Left forelimb (tissue), 1 donor: ENCODE data around the gene AMDHD2.
"Not testable (repeated sequence)": the region's sequence is repeated elsewhere in the genome, so short reads cannot be mapped to it uniquely, and the experiment has no call there.

Experiments
- DNase-seq: peaks from one replicate; pipeline ENCODE4 v3.0.0-alpha.2; 2018; ENCODE audit warnings: low spot score

The AMDHD2 gene

DNA sequence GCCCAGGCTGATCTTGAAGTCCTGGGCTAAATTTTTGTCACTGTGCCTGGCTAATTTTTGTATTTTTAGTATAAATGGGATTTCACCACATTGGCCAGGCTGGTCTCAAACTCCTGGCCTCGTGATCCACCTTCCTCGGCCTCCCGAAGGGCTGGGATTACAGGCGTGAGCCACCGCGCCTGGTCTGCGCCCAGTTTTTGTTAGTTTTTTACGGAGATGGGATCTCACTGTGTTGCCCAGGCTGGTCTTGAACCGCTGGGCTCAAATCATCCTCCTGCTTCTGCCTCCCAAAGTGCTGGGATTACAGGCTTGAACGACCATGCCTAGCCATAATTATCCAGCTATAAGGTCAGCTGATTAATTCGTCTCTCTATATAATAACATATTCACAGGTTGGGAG is 13.7 kb downstream of the AMDHD2 start:
- DNase-seq, result no peak

DNA sequence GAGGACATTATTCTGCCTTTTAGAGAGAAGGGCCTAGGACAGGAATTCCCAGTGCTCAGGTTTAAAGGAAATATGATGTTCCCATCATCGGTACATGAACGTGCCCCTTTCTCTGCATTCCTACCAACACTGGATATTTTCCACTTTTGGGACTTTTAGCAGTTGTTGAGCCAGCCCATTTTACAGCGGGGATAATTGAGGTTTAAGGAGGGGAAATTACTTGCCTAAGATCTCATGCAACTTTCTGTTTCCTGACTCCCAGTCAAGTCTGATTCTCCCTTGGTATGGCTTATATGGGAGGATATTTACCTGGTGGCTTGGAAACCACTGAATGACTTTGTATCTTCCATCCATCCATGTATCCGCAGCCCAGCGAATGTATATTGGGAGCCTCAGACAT is 14.2 kb downstream of the AMDHD2 start:
- DNase-seq, result not testable (repeated sequence)

DNA sequence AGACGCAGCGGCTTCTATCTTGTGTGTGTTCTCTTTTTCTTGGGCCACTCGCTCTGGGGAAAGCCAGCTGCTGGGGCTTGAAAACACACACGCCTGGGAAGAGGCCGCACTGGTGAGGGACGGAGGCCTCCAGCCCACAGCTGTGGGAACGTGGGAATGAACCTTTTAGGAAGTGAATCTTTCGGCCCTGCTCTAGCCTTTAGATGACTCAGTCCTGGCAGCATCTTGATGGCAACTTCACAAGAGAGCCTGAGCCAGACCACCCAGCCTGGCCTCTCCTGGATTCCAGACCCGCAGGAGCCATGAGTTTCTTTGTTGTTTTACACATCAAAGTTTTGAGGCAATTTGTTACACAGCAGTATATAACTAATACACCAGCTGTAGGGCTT is 15.4 kb downstream of the AMDHD2 start:
- no peak for DNase-seq

DNA sequence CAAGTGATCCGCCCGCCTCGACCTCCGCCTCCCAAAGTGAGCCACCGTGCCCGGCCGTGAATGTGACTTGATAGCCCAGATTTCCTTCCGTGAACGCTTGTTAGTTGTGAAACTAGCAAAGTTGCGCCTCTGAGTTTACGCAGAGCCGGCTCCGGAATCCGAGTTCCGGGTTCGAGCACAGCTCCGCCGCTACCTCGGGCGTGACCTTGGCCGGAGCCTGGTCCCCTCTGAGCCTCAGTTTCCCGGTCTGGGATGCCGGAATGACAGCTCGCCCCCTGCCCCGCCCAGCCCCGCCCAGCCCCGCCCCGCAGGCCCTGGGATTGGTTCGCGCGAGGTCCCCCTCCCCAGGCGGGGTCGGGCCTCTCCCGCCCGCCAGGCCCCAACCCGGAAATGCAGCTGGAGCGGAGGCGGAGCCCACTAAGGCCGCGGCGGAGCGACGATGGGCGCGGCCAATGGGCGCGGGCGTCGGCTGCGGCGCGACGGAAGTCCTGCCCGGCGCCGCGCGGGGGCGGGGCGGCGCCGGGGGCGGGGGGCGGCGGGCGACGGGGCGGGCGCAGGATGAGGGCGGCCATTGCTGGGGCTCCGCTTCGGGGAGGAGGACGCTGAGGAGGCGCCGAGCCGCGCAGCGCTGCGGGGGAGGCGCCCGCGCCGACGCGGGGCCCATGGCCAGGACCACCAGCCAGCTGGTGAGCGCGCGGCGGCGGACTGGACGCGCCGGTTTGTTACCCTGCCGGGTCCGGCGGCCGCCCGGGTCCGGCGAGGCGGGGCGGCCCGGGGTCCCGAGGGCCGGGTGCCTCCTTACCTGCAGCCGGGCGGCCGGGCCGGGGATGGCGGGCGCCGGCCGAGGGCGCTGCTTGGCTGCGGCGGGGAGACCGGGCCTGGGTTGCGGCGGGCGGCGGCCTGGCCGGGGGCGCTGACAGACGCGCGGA is 17.5 kb downstream of the AMDHD2 start, which contains the start of gene PDPK1:
Gene PDPK1, plus strand, starts transcription at position 571 of the 929 bp plus-strand sequence. Its CDS starts 92 bp downstream, at position 663.
- DNase-seq, result peak; percentile 96

- DNase-seq, result not testable (repeated sequence)
These were observed 19.1 kb downstream of the AMDHD2 start for GRCh38 chr16:2539192-2539844.

GRCh38 chr16:2539845-2540458 is 19.8 kb downstream of the AMDHD2 start:
- not testable (repeated sequence) for DNase-seq

DNA sequence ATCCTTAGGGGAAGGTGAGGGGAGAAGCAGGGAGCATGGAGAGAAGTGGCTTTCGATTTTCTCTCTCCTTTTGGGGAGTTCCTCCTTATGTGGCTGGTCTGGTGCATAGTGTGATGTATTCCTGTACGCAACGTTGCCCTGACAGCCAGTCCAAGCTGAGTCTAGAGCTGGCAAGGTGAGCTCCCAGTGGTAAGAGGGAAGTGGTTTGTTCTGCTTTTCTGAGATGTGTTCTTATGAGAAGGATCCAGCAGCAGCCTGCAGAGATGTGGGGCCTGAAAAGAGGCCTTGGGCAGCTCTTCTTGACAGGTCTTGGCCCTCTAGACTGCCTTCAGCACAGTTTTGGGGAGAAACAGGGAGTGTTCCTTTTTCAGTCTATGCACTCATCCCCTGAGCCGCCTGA is 20.7 kb downstream of the AMDHD2 start:
- not testable (repeated sequence) for DNase-seq

- DNase-seq, result not testable (repeated sequence)
These were observed 21.2 kb downstream of the AMDHD2 start for GRCh38 chr16:2541409-2541808.

- not testable (repeated sequence) for DNase-seq
These were observed 23.6 kb downstream of the AMDHD2 start for GRCh38 chr16:2543771-2544170.

DNA sequence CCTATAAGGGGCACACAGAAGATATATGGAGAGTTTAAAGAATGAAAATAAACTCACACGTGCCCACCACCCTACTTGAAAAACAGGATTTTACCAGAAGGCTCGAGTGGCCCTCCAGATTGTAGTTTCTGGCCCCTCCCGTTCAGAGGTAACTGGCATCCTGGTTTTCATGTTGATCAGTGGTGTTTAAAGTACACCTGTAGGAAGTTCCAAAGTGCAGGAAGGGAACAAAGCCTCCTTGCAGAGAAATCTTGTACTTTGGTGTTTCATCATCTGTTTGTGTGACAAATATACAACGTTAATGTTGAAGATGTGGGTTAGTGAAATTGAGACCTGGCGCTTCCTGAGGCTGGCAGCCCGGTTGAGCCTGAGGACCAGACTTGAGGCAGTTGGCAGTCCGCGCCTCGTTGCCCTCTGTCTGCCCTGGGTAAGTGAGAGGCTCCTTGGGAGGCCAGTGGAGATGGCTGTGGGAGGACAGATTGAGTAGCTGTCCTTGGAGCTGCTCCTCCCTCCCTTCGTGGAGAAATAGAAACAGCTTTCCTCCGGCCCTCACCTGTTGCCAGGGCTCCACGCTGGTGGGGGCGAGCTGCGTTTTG is 30.2 kb downstream of the AMDHD2 start:
- not testable (repeated sequence) for DNase-seq

DNA sequence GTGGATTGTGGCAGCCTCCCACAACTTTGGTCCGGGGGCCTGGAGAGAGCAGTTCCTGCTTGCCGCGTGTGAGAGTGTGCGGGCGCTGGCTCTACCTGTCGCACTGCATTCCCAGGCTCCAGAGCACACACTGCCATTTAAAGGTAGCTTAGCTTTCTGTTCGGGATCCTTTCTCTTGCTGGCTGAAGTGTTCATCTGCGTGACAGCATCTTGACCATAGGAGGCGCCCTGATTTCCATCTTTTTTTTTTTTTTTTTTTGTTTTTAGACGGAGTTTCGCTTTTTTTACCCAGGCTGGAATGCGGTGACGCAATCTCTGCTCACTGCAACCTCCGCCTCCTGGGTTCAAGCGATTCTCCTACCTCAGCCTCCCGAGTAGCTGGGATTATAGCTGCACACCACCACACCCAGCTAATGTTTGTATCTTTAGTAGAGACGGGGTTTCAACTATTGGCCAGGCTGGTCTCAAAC is 31.3 kb downstream of the AMDHD2 start:
- DNase-seq, result not testable (repeated sequence)

- DNase-seq, result not testable (repeated sequence)
These were observed 34.7 kb downstream of the AMDHD2 start for GRCh38 chr16:2554709-2555425.

- not testable (repeated sequence) for DNase-seq
These were observed 37.0 kb downstream of the AMDHD2 start for GRCh38 chr16:2557150-2557549.

DNA sequence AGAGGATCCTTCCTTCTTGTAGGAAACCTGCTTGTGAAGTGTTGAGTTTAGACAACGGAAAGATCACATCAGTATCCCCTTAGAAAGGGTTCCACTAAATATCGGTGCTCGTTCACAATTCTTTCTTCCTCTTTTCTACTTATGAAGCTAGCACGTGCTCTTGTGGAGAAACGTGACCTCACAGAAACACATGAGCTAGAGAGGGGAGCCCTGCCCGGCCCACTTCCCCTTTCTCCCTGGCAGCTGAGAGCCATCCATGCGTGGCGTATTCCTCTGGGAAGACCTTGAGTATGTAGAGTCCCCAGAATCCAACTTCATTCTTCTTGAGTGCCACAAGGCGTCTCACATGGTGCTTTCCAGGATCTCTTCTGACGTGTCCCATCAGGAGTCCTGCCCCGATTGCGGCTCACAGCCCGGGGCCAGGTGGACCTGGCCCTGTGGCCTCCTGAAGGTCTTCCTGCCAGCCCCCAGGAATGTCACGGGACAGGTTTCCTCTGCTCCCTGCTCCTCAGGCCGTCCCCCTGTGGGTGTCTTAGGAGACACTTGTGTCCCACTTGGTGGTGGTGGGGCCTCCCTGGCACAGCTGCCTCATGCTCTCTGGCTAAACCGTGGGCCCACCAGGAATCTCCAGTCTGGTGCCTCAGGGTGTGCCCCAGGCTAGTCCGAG is 40.1 kb downstream of the AMDHD2 start:
- not testable (repeated sequence) for DNase-seq

DNA sequence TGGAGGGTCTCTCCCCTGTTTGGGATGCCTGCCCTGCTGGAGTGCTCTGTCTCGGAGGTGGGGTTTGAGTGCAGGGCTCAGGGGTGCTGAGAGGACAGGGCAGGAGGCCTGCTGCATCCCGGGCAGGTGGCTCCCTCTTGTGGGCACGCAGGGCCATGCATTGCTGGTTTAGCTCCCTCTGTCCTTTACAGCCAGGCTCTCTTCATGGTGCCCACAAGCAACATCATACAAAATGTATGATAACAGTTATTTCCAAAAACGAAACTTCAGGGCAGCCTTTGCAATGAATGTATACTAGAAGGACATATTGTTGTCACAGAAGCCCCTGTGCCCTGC is 40.6 kb downstream of the AMDHD2 start:
- not testable (repeated sequence) for DNase-seq

DNA sequence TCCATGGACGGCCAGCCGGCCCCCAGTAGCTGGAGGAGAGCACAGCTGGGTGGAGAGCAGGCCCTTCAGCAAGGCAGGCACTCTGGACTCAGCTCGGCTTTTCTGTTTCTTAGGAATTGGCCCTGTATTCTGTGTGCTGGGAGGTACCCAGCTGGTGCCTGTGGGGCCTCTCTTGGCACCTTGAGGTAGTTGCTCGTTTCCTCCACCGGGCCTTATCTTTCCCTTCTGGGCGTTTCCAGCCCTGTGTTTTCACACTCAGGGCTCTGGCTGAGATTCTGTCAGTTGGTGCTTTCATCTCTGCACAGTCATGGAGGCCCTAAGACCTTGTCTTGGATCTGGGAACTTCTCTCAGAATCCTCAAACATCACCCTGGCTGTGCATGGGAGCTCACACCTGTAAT is 47.3 kb downstream of the AMDHD2 start:
- DNase-seq, result not testable (repeated sequence)

- DNase-seq, result not testable (repeated sequence)
These were observed 48.4 kb downstream of the AMDHD2 start for GRCh38 chr16:2568573-2568972.

DNA sequence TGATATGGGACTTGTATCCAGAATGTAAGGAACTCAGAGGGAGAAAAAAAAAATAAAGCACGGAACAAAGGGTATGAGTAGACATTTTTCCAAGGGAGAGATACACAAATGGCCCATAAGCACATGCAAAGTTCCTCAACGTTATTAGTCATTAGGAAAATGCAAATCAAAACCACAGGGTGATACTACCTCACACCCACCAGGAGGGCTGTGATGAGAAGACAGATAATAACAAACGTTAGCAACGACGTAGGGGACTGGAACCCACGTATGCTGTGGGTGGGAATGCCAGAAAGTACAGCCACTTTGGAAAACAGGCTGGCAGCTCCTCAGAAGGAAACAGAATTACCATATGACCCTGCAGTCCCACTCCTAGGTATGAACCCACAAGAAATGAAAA is 52.5 kb downstream of the AMDHD2 start:
- DNase-seq, result not testable (repeated sequence)

- DNase-seq, result not testable (repeated sequence)
These were observed 55.7 kb downstream of the AMDHD2 start for GRCh38 chr16:2575839-2576238.

- not testable (repeated sequence) for DNase-seq
These were observed 56.9 kb downstream of the AMDHD2 start for GRCh38 chr16:2577044-2577443.

- DNase-seq, result not testable (repeated sequence)
These were observed 58.7 kb downstream of the AMDHD2 start for GRCh38 chr16:2578905-2579304.
